GM12891 (cell line): ENCODE data around the gene AGBL3.

ENCODE experiments used
- POLR2A ChIP-seq: IDR thresholded peaks from 2 replicates; pipeline ENCODE4 v1.6.1; 2011; ENCODE audit warnings: low read depth, low read length, control low read depth
- POLR2AphosphoS5 ChIP-seq: IDR thresholded peaks from 2 replicates; pipeline ENCODE4 v1.6.1; 2011; ENCODE audit warnings: low read depth, low read length, control low read depth
- TAF1 ChIP-seq: IDR thresholded peaks from 2 replicates; pipeline ENCODE4 v1.6.1; 2011; ENCODE audit warnings: low read depth, low read length, control low read depth

- TF ChIP-seq POLR2A (no peak), POLR2AphosphoS5 (no peak), TAF1 (no peak)
These were observed 123.7 kb downstream of the AGBL3 start for GRCh38 chr7:135109976-135110375.
